Fibroblast of the aortic adventitia (primary cell): ENCODE results near the gene AP2A2. TPM values are rescaled to one million over a fixed set of nuclear protein-coding genes. Genes with fewer than 3 reads are reported as not detected.

ENCODE experiments used
- DNase-seq: peaks from one replicate; pipeline ENCODE4 v3.0.0-alpha.2; 2010; ENCODE audit warnings: low read depth
- H3K4me3 ChIP-seq: 2 replicates; pipeline ENCODE4 v1.5.1; 2011; ENCODE audit warnings: low read depth, mild to moderate bottlenecking, control low read depth, low read length, moderate library complexity
- total RNA-seq: library from RNA; depleted of rRNA; stranded (reverse); fragments of >200 nt; gene quantifications from 2 replicates; pipeline ENCODE4 v1.2.3, GENCODE V29; 2012; ENCODE audit warnings: low replicate concordance
- TF ChIP-seq, protein P1 (sequence below): IDR thresholded peaks from 2 replicates; pipeline ENCODE4 v1.5.1; 2011; ENCODE audit warnings: mild to moderate bottlenecking, low read length, control low read depth, inconsistent platforms; ENCODE audit not compliant: insufficient read depth

Gene AP2A2
- total RNA-seq, 1 donor = 72.9 TPM

- TF ChIP-seq, protein P1, sequence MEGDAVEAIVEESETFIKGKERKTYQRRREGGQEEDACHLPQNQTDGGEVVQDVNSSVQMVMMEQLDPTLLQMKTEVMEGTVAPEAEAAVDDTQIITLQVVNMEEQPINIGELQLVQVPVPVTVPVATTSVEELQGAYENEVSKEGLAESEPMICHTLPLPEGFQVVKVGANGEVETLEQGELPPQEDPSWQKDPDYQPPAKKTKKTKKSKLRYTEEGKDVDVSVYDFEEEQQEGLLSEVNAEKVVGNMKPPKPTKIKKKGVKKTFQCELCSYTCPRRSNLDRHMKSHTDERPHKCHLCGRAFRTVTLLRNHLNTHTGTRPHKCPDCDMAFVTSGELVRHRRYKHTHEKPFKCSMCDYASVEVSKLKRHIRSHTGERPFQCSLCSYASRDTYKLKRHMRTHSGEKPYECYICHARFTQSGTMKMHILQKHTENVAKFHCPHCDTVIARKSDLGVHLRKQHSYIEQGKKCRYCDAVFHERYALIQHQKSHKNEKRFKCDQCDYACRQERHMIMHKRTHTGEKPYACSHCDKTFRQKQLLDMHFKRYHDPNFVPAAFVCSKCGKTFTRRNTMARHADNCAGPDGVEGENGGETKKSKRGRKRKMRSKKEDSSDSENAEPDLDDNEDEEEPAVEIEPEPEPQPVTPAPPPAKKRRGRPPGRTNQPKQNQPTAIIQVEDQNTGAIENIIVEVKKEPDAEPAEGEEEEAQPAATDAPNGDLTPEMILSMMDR = no peak
- no peak for DNase-seq
- no peak overlapping the region for H3K4me3 ChIP-seq
Measured at GRCh38 chr11:1033016-1033798, 107.5 kb downstream of the AP2A2 start.

DNA sequence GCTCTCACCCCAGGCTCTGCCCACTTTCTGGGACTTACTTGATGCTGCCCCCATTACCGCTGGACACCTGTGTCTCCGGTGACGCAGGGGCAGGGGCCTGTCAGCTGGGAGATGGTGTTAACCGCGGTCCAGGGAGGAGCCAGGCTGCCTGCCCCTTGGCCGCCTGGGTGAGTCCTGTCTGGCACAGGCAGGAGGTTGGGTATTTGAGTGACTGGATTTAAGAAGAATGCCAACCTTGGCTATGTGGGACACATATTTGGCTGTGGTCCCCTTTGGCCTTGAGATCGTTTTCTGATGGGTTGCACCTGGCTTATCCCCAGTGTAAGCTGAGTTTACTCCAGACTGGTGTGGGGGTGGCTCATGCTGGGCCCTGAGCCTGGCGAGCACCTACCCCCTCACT is 108.3 kb downstream of the AP2A2 start:
- TF ChIP-seq, protein P1 = no peak
- DNase-seq = peak; percentile 13
- no peak overlapping the region for H3K4me3 ChIP-seq

GRCh38 chr11:1034456-1035295 is 109.0 kb downstream of the AP2A2 start:
- no peak overlapping the region for H3K4me3 ChIP-seq
- DNase-seq = no peak
- TF ChIP-seq, protein P1 = no peak

GRCh38 chr11:1035577-1036283 is 110.1 kb downstream of the AP2A2 start:
- H3K4me3 ChIP-seq = no peak overlapping the region
- no peak for DNase-seq
- TF ChIP-seq, protein P1 = no peak

GRCh38 chr11:1036303-1036923 is 110.7 kb downstream of the AP2A2 start, which contains the start of gene MUC6:
MUC6 (minus strand) TSS chr11:1036718; CDS start chr11:1036655, 63 bp downstream.
- DNase-seq = no peak

More at GRCh38 chr11:1036303-1036923, 110.7 kb downstream of the AP2A2 start, which contains the start of gene MUC6:
- TF ChIP-seq, protein P1 = no peak
- no peak within 1 kb of the TSS for H3K4me3 ChIP-seq
